Cardiac muscle cell (in vitro differentiated cells and primary cell): ENCODE data around the gene CPNE2. TPM values are rescaled to one million over a fixed set of nuclear protein-coding genes. Genes with fewer than 3 reads are reported as not detected.

Experiments used
- DNase-seq, 2 donors: peaks; one replicate each; pipeline versions ENCODE4 v3.0.0 to v3.0.0-alpha.2; 2010 to 2017; ENCODE audit warnings: low read depth in 1 of 2, low spot score in 1 of 2
- H3K27ac ChIP-seq: fragments of 200-600 bp; sonication (generic); 2 replicates; pipeline ENCODE4 v1.5.1; 2016
- H3K27me3 ChIP-seq: fragments of 200-600 bp; sonication (generic); 2 replicates; pipeline ENCODE4 v1.6.0; 2016; ENCODE audit warnings: control low read depth
- H3K36me3 ChIP-seq: fragments of 200-600 bp; sonication (generic); 2 replicates; pipeline ENCODE4 v1.5.1; 2016; ENCODE audit warnings: control low read depth
- H3K4me1 ChIP-seq: fragments of 200-600 bp; sonication (generic); 2 replicates; pipeline ENCODE4 v1.8.1; 2017; ENCODE audit warnings: low read depth, mild to moderate bottlenecking, mixed run types
- H3K4me3 ChIP-seq: fragments of 200-600 bp; sonication (generic); 2 replicates; pipeline ENCODE4 v1.5.1; 2016; ENCODE audit warnings: mild to moderate bottlenecking
- H3K9me3 ChIP-seq: fragments of 200-600 bp; sonication (generic); 2 replicates; pipeline ENCODE4 v1.5.1; 2017; ENCODE audit warnings: low read depth, mild to moderate bottlenecking, control low read depth
- polyA plus RNA-seq: library from polyadenylated mRNA; unstranded; fragments of >200 nt; fragmentation: Nextera tagmentation; extraction: Ambion mirVana; gene quantifications from 2 replicates; pipeline ENCODE4 v1.2.1, GENCODE V29; 2016
- total RNA-seq: library from RNA; depleted of rRNA; stranded (reverse); fragments of >200 nt; gene quantifications from 2 replicates; pipeline ENCODE4 v1.2.3, GENCODE V29; 2016
- TF ChIP-seq, protein P1 (sequence below): IDR thresholded peaks from 2 replicates; pipeline ENCODE4 v1.5.1; 2012; ENCODE audit warnings: low read depth, mild to moderate bottlenecking, low read length

The CPNE2 gene
- total and polyA plus RNA-seq, 2 experiments from 2014 or later: 25.5 to 43.0 TPM

DNA sequence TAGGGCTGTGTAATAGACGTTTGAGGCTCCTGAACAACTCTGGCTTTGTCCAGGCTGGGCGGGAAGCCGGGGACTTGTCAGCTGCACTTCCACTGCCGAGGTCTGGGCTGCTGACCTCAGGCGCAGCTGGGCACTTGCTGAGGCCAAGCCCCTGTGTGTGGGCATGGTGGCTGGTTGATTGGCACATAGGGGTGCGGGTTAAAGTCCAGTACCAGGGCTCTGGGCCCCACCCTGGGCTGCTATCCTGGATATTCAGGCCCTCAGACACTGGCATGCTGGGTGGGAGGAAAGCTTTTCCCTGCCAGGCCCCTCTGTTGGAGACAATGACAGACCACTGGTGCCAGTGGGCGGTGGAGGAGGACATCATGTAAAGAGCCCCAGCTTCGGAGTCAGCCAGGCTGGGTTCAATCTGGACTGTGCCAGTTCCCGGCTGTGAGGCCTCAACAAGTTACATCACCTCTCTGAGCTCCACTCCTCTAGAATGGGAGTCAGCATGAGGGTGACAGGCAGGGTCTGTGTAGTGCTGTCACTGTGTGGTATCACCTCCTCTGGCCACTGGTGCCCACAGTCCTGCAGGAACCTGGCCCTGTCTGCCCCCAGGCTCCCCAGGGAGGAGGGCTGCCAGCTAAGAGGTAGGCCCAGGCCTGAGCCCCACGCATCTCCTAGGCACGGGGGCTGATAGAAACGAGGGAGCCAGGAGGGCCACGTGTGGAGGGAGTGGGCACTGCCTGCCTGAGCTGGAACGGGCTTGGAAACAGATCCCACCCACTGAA is 51.0 kb downstream of the CPNE2 start:
- no peak for DNase-seq
- H3K4me1 ChIP-seq: no peaks in the 10 kb centered on the region
- H3K4me3 ChIP-seq: no peak overlapping the region

DNA sequence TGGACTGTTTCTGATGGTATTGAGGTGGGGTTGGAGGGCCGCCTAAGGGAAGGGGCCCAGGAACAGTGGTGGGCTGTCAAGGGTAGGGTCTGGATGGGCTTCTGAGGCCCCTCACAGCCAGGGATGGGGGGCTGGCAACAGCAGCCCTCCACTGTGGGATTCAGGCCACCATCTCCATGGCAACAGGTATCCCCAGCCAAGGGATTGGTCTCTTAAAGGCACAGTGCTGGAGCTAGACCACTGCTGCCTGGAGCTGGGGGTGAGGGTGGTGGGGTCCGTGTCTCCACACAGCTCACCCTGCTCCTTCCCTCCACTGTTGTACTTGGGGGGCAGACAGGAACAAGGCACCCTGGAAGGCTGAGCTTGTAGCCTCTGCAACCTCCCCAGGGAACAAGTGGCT is 51.6 kb downstream of the CPNE2 start:
- Histone ChIP-seq H3K27ac (no peak overlapping the region), H3K36me3 (no peaks in the 10 kb centered on the region), H3K4me3 (no peak overlapping the region), H3K27me3 (no peaks in the 10 kb centered on the region), H3K9me3 (no peaks in the 10 kb centered on the region), H3K4me1 (no peaks in the 10 kb centered on the region)
- TF ChIP-seq, protein P1, sequence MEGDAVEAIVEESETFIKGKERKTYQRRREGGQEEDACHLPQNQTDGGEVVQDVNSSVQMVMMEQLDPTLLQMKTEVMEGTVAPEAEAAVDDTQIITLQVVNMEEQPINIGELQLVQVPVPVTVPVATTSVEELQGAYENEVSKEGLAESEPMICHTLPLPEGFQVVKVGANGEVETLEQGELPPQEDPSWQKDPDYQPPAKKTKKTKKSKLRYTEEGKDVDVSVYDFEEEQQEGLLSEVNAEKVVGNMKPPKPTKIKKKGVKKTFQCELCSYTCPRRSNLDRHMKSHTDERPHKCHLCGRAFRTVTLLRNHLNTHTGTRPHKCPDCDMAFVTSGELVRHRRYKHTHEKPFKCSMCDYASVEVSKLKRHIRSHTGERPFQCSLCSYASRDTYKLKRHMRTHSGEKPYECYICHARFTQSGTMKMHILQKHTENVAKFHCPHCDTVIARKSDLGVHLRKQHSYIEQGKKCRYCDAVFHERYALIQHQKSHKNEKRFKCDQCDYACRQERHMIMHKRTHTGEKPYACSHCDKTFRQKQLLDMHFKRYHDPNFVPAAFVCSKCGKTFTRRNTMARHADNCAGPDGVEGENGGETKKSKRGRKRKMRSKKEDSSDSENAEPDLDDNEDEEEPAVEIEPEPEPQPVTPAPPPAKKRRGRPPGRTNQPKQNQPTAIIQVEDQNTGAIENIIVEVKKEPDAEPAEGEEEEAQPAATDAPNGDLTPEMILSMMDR: no peak
- no peak for DNase-seq

More for the DNA sequence above, 51.0 kb downstream of the CPNE2 start:
- TF ChIP-seq, protein P1: no peak
- no peaks in the 10 kb centered on the region for H3K36me3 ChIP-seq
- H3K27me3 ChIP-seq: no peaks in the 10 kb centered on the region
- H3K27ac ChIP-seq: no peak overlapping the region
- no peaks in the 10 kb centered on the region for H3K9me3 ChIP-seq

DNA sequence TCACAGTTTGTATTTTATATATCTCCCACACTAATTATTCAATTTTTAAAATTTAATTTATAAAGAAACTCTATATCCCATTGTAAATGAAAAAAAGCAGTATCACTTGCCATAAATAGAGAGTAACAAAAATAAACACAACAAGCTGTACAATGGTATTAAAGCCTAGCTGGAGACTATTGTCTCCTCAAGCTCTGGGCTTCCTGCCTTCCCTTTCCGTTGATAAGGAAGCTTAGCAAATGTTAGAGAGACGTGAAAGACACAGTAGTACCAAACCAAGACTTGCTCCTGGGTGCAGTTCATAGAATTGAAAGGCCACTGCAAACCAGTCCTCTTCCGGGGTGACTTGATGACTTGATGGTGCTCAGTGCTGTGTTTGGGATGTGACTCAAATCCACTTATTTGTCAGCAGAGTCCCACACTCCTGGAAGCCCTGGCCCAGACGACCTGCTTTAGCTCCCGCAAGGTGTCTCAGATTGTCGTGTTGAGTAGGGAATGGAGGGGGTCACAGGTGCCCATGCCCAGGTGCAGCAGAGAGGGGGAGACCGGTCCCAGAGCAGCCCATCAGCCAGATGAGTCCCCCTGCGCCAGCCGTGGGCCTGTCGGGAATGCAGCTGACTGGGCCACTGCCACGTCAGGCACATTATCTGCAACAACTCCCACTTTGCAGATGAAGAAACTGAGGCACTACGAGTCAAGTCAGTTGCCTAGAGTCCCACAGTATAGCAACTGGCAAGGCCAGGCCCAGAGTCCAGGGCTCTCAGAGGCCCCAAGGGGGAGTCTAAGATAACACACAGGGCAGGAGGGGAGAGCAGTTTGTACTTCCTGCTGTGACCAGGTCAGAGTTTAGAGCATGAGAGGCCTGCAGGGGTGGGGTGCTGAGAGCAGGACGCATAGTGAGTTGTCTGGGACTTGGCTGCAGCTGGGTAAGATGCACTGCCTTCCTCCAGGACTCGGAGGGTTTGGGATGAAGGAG is 53.0 kb downstream of the CPNE2 start:
- peak in 1 of 2 donors; percentile 29 for DNase-seq
- Histone ChIP-seq H3K4me3 (no peak overlapping the region), H3K36me3 (no peaks in the 10 kb centered on the region), H3K27ac (no peak overlapping the region), H3K4me1 (no peaks in the 10 kb centered on the region), H3K27me3 (no peaks in the 10 kb centered on the region), H3K9me3 (no peaks in the 10 kb centered on the region)
- TF ChIP-seq, protein P1: no peak

DNA sequence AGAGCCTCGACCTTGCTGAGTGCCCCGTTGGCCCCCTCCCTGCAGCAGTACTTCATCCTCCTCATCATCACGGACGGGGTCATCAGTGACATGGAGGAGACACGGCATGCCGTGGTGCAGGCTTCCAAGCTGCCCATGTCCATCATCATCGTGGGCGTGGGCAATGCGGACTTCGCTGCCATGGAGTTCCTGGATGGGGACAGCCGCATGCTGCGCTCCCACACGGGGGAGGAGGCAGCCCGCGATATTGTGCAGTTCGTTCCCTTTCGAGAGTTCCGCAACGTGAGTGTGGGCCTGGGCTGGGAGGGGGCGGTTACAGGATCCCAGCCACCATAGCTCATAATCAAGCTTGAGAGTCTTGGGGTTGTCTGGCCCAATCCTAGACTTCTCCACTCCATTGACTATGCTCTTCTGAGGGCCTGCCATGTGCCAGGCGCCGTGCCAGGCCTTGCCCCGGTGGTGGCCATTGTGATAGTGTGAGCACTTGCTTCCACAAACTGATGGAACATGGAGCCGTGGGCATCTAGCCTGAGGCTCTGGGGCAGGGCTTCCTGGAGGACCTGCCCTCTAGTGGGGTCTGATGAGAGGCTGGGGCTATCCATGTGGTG is 53.8 kb downstream of the CPNE2 start:
- H3K9me3 ChIP-seq: no peaks in the 10 kb centered on the region
- TF ChIP-seq, protein P1: no peak
- H3K4me3 ChIP-seq: no peak overlapping the region
- no peaks in the 10 kb centered on the region for H3K4me1 ChIP-seq
- H3K27ac ChIP-seq: no peak overlapping the region
- no peak for DNase-seq
- H3K27me3 ChIP-seq: no peaks in the 10 kb centered on the region
- no peaks in the 10 kb centered on the region for H3K36me3 ChIP-seq

DNA sequence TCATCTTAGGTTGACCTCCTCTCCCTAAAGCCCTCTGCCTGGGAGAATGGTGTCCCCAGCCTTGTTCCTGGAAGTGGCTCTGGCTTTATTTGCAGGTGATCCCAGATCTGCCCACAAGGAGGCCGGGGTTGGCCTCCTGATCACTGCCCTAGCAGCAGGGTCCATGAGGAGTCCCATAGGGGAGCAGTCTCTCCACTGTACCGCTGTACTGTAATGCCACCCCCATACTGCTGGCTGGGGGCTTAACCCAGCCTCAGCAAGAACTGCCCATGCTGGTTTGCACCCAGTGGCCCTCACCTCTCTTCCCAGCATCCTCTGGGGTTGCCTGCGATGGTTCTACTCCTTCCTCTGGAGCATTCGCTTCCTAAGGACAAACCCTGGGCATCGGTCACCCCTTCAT is 54.4 kb downstream of the CPNE2 start:
- Histone ChIP-seq H3K36me3 (no peaks in the 10 kb centered on the region), H3K27ac (no peak overlapping the region), H3K27me3 (no peaks in the 10 kb centered on the region), H3K9me3 (no peaks in the 10 kb centered on the region), H3K4me1 (no peaks in the 10 kb centered on the region), H3K4me3 (no peak overlapping the region)
- TF ChIP-seq, protein P1: peak; percentile 24
- DNase-seq: peak in 1 of 2 donors; percentile 18
